HEK293 (cell line): Measurements from ENCODE around the gene ZNF10.

Experiments used
- GLI2 ChIP-seq: fragments of 450-650 bp; formaldehyde crosslinking; IDR thresholded peaks from 2 replicates; pipeline ENCODE4; 2017; ENCODE audit warnings: missing biosample characterization, missing genetic modification characterization, low read depth, borderline replicate concordance
- GLIS1 ChIP-seq: fragments of 450-650 bp; formaldehyde crosslinking; IDR thresholded peaks from 2 replicates; pipeline ENCODE4 v1.5.1; 2016; ENCODE audit warnings: missing biosample characterization, missing genetic modification characterization
- OVOL3 ChIP-seq: fragments of 450-650 bp; formaldehyde crosslinking; IDR thresholded peaks from 2 replicates; pipeline ENCODE4 v1.5.1; 2016; ENCODE audit warnings: missing biosample characterization, missing genetic modification characterization
- PBX3 ChIP-seq: sonication (generic); formaldehyde crosslinking; IDR thresholded peaks from 2 replicates; pipeline ENCODE4 v1.8.1; 2022; ENCODE audit warnings: mild to moderate bottlenecking, moderate library complexity, missing genetic modification reagents
- PRDM10 ChIP-seq: fragments of 450-650 bp; formaldehyde crosslinking; IDR thresholded peaks from 2 replicates; pipeline ENCODE4 v1.5.1; 2016; ENCODE audit warnings: missing biosample characterization, missing genetic modification characterization
- PRDM2 ChIP-seq: fragments of 450-650 bp; formaldehyde crosslinking; IDR thresholded peaks from 2 replicates; pipeline ENCODE4 v1.5.1; 2016; ENCODE audit warnings: missing biosample characterization, missing genetic modification characterization, borderline replicate concordance
- YY2 ChIP-seq: fragments of 450-650 bp; formaldehyde crosslinking; IDR thresholded peaks from 2 replicates; pipeline ENCODE4 v1.5.1; 2016; ENCODE audit warnings: missing biosample characterization, missing genetic modification characterization
- ZNF138 ChIP-seq: fragments of 450-650 bp; formaldehyde crosslinking; IDR thresholded peaks from 2 replicates; pipeline ENCODE4 v1.5.1; 2016; ENCODE audit warnings: missing biosample characterization, missing genetic modification characterization, borderline replicate concordance
- ZNF239 ChIP-seq: fragments of 450-650 bp; formaldehyde crosslinking; IDR thresholded peaks from 2 replicates; pipeline ENCODE4 v1.5.1; 2016; ENCODE audit warnings: missing biosample characterization, missing genetic modification characterization
- ZNF26 ChIP-seq: fragments of 450-650 bp; formaldehyde crosslinking; IDR thresholded peaks from 2 replicates; pipeline ENCODE4 v1.5.1; 2016; ENCODE audit warnings: missing biosample characterization, missing genetic modification characterization
- ZNF544 ChIP-seq: fragments of 450-650 bp; formaldehyde crosslinking; IDR thresholded peaks from 2 replicates; pipeline ENCODE4 v1.5.0; 2017; ENCODE audit warnings: missing biosample characterization, missing genetic modification characterization
- ZNF843 ChIP-seq: fragments of 450-650 bp; formaldehyde crosslinking; IDR thresholded peaks from 2 replicates; pipeline ENCODE4 v1.5.1; 2016; ENCODE audit warnings: missing biosample characterization, missing genetic modification characterization
- TF ChIP-seq, protein P1 (sequence below): fragments of 450-650 bp; IDR thresholded peaks from 2 replicates; pipeline ENCODE4 v1.5.1; 2018; ENCODE audit warnings: missing biosample characterization, missing genetic modification characterization
- TF ChIP-seq, protein P2 (sequence below): fragments of 450-650 bp; formaldehyde crosslinking; IDR thresholded peaks from 2 replicates; pipeline ENCODE4 v1.5.1; 2017; ENCODE audit warnings: missing biosample characterization, missing genetic modification characterization
- TF ChIP-seq, protein P3 (sequence below): fragments of 450-650 bp; formaldehyde crosslinking; IDR thresholded peaks from 2 replicates; pipeline ENCODE4 v1.5.1; 2016; ENCODE audit warnings: missing biosample characterization, missing genetic modification characterization
- TF ChIP-seq, protein P4 (sequence below): fragments of 450-650 bp; formaldehyde crosslinking; IDR thresholded peaks from 2 replicates; pipeline ENCODE4 v1.5.1; 2016; ENCODE audit warnings: missing biosample characterization, missing genetic modification characterization
- TF ChIP-seq, protein P5 (sequence below): fragments of 450-650 bp; formaldehyde crosslinking; IDR thresholded peaks from 2 replicates; pipeline ENCODE4 v1.5.1; 2016; ENCODE audit warnings: missing biosample characterization, missing genetic modification characterization

Gene ZNF10

DNA sequence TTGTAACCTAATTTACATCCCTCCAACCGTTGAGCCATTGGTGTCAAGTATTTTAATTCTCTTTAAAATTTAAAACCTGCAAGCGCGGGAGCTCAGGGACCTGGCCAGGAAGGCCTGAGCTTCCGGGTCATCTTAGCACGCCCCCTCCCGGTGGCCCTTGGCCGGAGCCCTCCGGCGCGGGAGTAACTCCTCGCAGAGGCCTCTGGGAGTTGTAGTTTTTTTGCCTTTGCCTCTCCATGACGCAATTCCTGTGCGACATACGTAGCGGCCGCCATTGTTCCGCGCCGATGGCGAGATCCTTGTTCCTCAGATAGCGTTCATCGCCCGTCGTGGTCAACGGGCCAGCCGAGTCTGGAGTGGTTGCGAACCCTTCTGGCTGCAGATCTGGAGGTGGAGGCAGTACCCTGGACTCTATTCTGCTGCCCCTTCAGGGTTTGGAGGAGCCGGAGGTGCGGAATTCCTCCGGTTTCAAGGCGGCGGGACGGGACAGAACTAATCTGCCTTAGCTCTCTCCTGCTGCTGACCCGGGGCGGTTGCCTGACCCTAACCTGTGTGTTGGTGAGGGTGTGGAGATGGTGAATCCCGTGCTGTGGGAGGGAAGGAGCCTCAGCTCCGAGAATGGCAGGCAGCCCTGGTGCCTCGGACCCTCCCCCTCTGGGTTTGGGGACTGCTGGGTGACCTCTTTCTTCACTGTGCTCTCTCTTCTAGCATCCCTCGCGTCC lies 51.0 kb downstream of the ZNF10 start, which contains the start of gene ZNF268 (continued):
- TF ChIP-seq, protein P1, sequence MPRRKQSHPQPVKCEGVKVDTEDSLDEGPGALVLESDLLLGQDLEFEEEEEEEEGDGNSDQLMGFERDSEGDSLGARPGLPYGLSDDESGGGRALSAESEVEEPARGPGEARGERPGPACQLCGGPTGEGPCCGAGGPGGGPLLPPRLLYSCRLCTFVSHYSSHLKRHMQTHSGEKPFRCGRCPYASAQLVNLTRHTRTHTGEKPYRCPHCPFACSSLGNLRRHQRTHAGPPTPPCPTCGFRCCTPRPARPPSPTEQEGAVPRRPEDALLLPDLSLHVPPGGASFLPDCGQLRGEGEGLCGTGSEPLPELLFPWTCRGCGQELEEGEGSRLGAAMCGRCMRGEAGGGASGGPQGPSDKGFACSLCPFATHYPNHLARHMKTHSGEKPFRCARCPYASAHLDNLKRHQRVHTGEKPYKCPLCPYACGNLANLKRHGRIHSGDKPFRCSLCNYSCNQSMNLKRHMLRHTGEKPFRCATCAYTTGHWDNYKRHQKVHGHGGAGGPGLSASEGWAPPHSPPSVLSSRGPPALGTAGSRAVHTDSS (tag by site-specific recombination): no peak
- TF ChIP-seq, protein P2, sequence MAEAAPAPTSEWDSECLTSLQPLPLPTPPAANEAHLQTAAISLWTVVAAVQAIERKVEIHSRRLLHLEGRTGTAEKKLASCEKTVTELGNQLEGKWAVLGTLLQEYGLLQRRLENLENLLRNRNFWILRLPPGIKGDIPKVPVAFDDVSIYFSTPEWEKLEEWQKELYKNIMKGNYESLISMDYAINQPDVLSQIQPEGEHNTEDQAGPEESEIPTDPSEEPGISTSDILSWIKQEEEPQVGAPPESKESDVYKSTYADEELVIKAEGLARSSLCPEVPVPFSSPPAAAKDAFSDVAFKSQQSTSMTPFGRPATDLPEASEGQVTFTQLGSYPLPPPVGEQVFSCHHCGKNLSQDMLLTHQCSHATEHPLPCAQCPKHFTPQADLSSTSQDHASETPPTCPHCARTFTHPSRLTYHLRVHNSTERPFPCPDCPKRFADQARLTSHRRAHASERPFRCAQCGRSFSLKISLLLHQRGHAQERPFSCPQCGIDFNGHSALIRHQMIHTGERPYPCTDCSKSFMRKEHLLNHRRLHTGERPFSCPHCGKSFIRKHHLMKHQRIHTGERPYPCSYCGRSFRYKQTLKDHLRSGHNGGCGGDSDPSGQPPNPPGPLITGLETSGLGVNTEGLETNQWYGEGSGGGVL (tag by site-specific recombination): no peak
- TF ChIP-seq, protein P3, sequence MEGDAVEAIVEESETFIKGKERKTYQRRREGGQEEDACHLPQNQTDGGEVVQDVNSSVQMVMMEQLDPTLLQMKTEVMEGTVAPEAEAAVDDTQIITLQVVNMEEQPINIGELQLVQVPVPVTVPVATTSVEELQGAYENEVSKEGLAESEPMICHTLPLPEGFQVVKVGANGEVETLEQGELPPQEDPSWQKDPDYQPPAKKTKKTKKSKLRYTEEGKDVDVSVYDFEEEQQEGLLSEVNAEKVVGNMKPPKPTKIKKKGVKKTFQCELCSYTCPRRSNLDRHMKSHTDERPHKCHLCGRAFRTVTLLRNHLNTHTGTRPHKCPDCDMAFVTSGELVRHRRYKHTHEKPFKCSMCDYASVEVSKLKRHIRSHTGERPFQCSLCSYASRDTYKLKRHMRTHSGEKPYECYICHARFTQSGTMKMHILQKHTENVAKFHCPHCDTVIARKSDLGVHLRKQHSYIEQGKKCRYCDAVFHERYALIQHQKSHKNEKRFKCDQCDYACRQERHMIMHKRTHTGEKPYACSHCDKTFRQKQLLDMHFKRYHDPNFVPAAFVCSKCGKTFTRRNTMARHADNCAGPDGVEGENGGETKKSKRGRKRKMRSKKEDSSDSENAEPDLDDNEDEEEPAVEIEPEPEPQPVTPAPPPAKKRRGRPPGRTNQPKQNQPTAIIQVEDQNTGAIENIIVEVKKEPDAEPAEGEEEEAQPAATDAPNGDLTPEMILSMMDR: peak; percentile 84
- TF ChIP-seq, protein P4, sequence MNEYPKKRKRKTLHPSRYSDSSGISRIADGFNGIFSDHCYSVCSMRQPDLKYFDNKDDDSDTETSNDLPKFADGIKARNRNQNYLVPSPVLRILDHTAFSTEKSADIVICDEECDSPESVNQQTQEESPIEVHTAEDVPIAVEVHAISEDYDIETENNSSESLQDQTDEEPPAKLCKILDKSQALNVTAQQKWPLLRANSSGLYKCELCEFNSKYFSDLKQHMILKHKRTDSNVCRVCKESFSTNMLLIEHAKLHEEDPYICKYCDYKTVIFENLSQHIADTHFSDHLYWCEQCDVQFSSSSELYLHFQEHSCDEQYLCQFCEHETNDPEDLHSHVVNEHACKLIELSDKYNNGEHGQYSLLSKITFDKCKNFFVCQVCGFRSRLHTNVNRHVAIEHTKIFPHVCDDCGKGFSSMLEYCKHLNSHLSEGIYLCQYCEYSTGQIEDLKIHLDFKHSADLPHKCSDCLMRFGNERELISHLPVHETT (tag by site-specific recombination): peak; percentile 83
- TF ChIP-seq YY2 (tag by site-specific recombination) (peak; percentile 99), ZNF239 (tag by site-specific recombination) (no peak), GLIS1 (tag by site-specific recombination) (no peak), ZNF138 (tag by site-specific recombination) (no peak), PRDM10 (tag by site-specific recombination) (0 out of 2 replicates have a peak, but pooled peaks have one; percentile 25), GLI2 (tag by site-specific recombination) (no peak), ZNF544 (tag by site-specific recombination) (no peak), ZNF843 (tag by site-specific recombination) (no peak), PBX3 (CRISPR knock-in tag) (no peak), OVOL3 (tag by site-specific recombination) (peak; percentile 22; the same call in 1 of the 2 replicates), ZNF26 (tag by site-specific recombination) (no peak), PRDM2 (tag by site-specific recombination) (no peak)
- TF ChIP-seq, protein P5, sequence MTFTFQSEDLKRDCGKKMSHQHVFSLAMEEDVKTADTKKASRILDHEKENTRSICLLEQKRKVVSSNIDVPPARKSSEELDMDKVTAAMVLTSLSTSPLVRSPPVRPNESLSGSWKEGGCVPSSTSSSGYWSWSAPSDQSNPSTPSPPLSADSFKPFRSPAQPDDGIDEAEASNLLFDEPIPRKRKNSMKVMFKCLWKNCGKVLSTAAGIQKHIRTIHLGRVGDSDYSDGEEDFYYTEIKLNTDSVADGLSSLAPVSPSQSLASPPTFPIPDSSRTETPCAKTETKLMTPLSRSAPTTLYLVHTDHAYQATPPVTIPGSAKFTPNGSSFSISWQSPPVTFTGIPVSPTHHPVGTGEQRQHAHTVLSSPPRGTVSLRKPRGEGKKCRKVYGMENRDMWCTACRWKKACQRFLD (tag by site-specific recombination): no peak
